GM19043 (cell line): ENCODE measurements around the gene UGT1A4.

Source experiments
- ATAC-seq: cut with Tn5 transposase; IDR thresholded peaks from one replicate; pipeline ENCODE4 v1.9.1; 2021; ENCODE audit warnings: low read depth; ENCODE audit not compliant: unreplicated experiment

Gene UGT1A4

DNA sequence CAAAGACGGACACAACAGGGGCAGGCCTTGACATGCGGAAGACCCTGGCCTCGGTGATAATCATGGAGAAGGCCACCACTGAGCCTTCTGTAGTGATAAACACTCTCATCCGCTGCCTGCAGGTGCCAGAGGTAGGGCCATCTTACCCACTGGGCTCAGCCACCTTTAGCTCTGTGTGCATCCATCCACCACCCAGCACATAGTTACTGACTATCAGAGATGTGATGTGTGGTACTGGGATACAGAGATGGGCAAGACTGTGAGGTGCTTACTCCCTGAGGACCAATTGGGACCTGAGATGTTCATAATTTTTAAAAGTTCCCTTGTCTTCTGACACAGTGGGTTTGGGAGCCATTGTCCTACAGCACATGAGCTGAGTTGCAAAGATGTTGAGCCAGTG lies 61.2 kb downstream of the UGT1A4 start:
- ATAC-seq = no peak

GRCh38 chr2:233780771-233781170 lies 62.2 kb downstream of the UGT1A4 start:
- no peak for ATAC-seq

- ATAC-seq = no peak
Measured at GRCh38 chr2:233789554-233789953, 71.0 kb downstream of the UGT1A4 start.

DNA sequence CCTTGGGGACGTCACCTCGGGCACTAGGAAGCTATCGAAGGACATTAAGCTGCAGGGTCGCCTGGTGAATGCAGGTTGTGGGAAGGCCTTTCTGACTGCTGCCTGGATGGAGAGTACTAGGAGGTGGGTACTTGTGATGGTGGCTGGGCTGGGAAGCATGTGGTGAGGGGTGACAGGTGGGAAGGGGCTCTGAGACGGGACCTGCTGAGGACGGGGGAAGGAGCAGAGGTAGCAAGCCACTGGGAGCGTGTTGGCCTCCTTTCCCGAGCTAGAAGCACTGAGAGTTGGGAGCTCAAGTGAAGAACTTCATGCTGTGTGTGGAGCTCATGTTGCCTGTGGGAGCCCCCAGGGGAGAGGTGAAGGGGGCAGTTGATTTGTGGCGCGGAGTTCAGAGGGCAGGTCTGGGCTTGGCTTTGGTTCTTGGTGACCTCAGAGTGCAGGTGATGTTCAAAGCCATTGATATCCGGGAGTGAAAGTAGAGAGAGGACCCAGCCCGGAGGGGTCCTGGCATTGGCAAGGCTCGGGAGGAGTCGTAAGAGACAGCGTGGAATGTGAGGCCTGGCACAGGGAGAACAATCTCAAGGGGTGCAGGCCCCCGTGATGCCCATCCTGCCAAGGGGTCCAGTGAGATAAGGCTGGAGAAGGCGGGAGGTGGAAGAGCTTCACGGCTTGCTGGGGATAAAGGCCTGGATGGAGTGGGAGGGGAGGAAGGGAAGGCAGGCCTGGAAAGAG lies 72.8 kb downstream of the UGT1A4 start:
- no peak for ATAC-seq

DNA sequence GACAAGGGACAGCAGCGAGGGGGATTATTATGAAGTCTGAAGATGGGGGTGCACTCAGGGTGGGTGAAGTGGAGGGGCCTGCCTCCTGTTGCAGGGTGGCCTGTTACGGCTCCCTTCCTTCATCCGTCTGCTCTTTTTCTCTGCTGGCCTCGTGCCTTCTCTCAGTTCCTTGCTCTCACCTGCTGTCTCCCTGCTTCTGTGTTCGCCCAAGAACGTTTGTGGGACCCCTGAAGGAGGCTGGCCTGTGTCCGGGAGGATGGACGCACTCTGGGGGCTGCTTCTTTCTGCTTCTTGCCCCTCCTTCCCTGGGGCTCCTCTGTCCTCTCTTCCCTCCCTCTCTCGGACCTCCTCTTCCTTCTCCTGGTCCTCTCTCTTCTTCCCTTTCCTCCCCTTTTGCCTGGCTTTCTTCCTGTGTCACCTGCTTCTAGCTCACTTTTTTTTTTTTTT lies 73.4 kb downstream of the UGT1A4 start:
- ATAC-seq = no peak

GRCh38 chr2:233792720-233793119 lies 74.2 kb downstream of the UGT1A4 start:
- ATAC-seq = no peak

- ATAC-seq = no peak
Measured at GRCh38 chr2:233793465-233794127, 75.1 kb downstream of the UGT1A4 start.

- ATAC-seq = no peak
Measured at GRCh38 chr2:233794128-233794658, 75.7 kb downstream of the UGT1A4 start.

GRCh38 chr2:233795735-233796171 lies 77.2 kb downstream of the UGT1A4 start:
- ATAC-seq = no peak

DNA sequence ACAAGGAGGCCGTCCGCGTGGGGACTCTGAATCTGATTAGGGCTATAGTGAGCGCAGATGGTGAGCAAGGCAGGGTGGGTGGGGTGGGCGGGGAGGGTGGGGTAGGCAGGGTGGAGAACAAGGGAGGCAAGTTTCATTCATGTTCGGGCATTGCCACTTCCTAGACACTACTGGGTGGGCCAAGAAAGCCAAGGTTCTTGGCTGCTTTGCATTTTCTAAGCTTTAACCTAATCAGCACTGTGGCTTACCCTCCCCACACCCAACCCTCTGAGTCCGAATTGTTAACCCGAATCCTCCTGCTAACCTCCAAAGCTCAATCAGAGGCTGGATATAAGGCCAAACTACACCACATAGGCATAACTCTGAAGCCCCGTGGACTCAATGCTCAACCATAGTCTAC lies 77.7 kb downstream of the UGT1A4 start:
- no peak for ATAC-seq

DNA sequence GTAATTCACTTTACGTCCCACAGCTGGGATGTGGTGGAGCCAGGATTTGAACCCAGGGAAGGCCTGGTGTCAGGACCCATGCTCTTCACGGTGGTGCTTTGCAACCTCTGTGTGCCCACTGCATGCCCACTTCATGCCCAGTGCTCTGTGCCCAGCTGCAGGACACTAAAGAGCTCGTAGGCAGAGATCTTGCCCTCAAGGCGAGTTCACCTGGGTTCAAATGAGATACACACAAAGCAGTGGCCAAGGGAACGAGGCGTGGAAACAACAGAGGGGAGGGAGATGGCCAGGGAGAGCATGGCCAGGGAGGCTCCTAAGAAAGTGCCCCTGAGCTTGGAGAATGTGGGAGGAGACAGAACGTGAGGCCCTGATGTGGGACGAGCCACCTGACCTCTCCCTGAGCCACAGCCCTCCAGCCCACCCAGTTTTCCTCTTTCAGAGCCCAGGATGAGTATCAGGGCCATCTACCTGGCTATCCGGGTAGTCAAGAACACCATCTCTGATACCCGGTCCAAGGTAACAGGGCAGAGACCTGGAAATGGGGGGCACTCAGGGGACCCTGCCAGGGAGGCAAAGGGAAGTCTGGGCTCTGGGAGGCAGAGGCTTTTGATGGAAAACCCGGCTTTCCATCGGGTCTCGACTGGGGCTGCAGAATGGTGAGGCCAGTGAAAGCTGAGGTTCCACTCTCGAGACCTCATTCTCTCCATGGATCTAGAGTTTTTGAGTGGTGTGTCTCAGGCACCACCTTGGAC lies 80.0 kb downstream of the UGT1A4 start:
- no peak for ATAC-seq

DNA sequence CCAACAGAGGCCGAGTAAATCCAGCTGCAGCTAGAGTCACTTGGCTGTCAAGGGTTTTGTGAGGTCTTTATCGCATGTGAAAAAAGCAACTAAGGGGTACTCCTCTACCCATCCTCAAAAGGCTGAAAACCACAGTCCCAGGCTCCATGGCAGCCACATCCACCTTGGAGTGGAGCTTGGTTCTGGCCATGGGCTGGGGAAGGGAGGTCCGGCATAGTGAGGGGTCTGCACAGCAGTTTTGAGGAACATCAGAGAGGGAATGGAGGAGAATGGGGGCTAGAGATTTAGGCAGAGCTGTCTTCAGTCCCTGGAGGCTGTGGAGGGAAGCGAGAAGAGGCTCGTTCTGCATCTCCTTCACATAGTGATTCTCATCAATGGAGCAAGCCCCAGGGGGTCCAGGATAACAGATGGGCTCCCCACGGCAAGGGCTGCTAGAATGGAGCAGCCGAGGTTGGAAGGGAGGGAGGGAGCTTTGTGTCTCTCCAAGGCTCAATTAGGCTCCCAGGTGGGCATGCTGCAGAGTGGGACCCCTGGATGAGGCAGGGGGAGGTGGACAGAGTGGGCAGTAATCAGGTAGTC lies 80.6 kb downstream of the UGT1A4 start:
- no peak for ATAC-seq

DNA sequence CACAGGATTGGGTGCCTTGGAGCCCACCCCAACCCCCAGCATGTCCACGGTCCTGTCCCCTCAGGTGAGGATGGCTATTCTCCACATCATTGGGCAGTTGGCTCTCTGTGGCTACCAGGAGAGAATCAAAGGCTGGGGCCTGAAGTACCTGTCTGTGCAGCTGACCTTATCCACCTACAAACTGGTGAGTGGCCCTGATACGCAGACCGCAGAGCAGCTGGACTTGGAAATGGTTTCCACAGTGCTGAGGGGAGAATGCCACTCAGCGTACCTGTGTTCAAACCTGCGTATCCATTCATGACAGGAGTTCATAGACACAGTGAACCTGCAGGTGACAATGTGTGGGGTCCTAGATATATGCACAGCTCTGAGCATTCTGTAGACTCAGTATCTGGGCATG lies 81.2 kb downstream of the UGT1A4 start:
- no peak for ATAC-seq

GRCh38 chr2:233800208-233800607 lies 81.7 kb downstream of the UGT1A4 start:
- no peak for ATAC-seq

- no peak for ATAC-seq
Measured at GRCh38 chr2:233801357-233802131, 83.0 kb downstream of the UGT1A4 start.

DNA sequence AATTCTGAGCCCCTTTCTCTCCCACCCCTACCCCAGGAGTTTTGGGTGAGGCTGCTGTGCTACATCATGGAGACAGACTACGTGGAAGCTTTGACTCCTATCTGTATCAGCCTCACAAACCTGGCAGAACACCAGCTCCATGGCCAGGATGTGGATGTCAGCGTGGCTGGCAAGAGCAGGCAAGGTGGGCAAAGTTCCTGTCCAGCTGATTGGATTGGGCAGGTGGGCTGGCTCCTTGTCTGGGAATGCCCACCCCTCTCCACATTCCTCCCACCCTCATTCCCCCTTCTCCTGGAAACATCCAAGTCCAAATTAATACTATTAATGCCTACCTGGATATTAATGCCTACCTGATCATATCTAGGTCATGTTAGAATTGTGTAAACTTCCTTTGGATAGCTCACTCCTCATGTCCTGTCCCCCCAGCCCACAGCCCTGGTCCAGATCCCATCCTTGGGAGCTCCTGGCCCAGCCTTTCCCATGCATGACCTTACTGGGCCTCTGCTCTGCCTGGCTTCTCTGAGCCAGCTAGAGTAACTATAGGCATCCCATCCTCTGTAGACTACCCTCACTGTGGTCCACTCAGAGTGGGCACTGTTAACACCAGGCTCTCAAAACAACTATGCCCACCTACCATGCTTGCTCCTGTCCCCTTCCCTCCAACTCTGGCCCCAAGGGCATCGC lies 83.7 kb downstream of the UGT1A4 start:
- no peak for ATAC-seq

DNA sequence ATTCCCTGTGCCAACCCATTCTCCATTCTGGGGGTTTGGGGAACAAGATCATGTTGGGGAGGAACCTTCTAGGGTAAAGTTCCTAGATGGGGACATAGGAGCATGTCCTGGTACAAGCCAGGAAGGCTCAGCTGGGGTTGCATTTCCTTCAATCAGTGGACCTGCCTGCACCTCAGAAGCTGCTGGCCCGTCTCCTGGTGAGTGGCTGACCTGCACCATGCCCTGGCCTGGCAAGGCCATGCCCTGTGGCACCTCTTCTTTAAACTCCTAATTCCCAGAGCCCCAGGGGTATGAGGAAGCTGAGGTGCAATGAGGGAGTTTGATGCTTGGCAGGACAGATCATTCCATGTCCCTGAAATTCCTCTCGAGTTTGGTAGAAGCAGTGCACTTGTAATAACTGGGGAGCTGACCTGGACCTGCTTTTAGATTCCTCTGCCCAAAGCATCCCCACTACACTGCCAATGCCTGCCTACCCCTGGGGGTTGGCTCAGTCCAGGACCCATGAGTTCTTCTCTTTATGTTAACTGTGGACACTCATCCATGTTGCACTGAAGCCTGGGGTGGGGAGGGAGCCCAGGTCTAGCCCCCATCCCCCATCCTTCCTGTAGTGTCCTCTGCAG lies 84.9 kb downstream of the UGT1A4 start:
- ATAC-seq = no peak

- no peak for ATAC-seq
Measured at GRCh38 chr2:233803994-233804393, 85.5 kb downstream of the UGT1A4 start.

DNA sequence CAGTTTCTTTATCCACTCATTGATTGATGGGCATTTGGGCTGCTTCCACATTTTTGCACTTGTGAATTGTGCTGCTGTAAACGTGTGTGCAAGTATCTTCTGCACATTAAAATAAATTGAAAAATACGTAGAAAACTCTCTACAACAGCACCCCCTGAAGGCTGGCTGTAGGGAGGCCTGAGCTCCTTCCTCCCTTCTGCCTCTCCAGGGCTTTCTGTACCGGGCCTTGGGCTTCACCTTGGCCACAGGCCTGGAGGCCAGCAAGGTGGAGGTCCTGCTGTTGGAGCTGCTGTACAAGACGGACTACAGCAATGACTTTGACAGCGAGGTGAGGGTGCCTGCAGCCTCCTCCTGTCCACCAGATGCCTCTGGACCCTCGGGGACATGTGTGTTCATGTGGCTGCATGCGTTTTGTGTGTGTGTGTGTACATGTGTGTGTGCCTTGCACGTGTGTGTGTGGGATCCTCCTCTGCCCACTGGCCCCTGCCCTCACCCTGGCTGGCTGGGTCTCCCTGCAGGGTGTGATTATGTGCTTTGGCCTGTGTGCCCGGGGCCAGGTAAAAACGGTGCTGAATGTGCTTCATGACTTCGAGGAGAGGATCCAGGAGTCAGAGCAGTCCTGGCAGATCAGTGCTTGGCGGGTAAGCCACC lies 88.8 kb downstream of the UGT1A4 start:
- ATAC-seq = no peak
